Thoracic aorta (tissue), 2 donors: ENCODE data around the gene WNT5A. TPM values are rescaled to one million over a fixed set of nuclear protein-coding genes. Genes with fewer than 3 reads are reported as not detected.

Source experiments
- ATAC-seq: fragments of 150-250 bp; one replicate; pipeline ENCODE4 v1.8.0; 2017; ENCODE audit warnings: low read depth; ENCODE audit not compliant: insufficient number of reproducible peaks, low FRiP score
- DNase-seq: peaks from one replicate; pipeline ENCODE4 v3.0.0-alpha.2; 2020; ENCODE audit warnings: low spot score
- H3K27ac ChIP-seq, 2 donors: fragments of 200-600 bp; sonication (generic); 1 replicate in 1 of 2; 2 replicates in 1 of 2; pipeline ENCODE4 v1.5.1; 2016; ENCODE audit warnings: mild to moderate bottlenecking in 2 of 2, moderate library complexity in 2 of 2
- H3K27me3 ChIP-seq: fragments of 200-600 bp; sonication (generic); replicated peaks from 2 replicates; pipeline ENCODE4 v1.6.0; 2016; ENCODE audit warnings: mild to moderate bottlenecking; ENCODE audit not compliant: insufficient read depth
- H3K36me3 ChIP-seq: fragments of 200-600 bp; sonication (generic); one replicate; pipeline ENCODE4 v1.5.1; 2016
- H3K4me1 ChIP-seq, 2 donors: fragments of 200-600 bp; sonication (generic); 1 replicate in 1 of 2; 2 replicates in 1 of 2; pipeline versions ENCODE4 v1.5.1 to v1.6.0; 2016; ENCODE audit warnings: low read depth in 2 of 2, mild to moderate bottlenecking in 1 of 2; ENCODE audit not compliant: control insufficient read depth in 1 of 2
- H3K4me3 ChIP-seq: fragments of 200-600 bp; sonication (generic); 2 replicates; pipeline ENCODE4 v1.5.1; 2016; ENCODE audit warnings: mild to moderate bottlenecking
- H3K9me3 ChIP-seq: fragments of 200-600 bp; sonication (generic); 2 replicates; pipeline ENCODE4 v1.5.1; 2016
- CTCF ChIP-seq: fragments of 200-600 bp; sonication (generic); IDR thresholded peaks from one replicate; pipeline ENCODE4 v1.5.1; 2019; ENCODE audit warnings: antibody characterized with exemption
- total RNA-seq, 2 donors: library from RNA; depleted of rRNA; stranded (reverse); fragments of >200 nt; gene quantifications; one replicate each; pipeline versions ENCODE4 v1.1.0 to v1.2.3, GENCODE V29; 2016

The WNT5A gene
- total RNA-seq, 2 donors from 2014 or later = 5.4 to 6.5 TPM

GRCh38 chr3:55471522-55472280 is 15.4 kb downstream of the WNT5A start:
- Histone ChIP-seq H3K4me1 (no peaks in the 10 kb centered on the region), H3K27me3 (no peaks in the 10 kb centered on the region), H3K27ac (no peak overlapping the region), H3K9me3 (no peaks in the 10 kb centered on the region), H3K4me3 (no peak overlapping the region), H3K36me3 (no peaks in the 10 kb centered on the region)
- ATAC-seq (no peak), DNase-seq (no peak)
- TF ChIP-seq CTCF = no peak

DNA sequence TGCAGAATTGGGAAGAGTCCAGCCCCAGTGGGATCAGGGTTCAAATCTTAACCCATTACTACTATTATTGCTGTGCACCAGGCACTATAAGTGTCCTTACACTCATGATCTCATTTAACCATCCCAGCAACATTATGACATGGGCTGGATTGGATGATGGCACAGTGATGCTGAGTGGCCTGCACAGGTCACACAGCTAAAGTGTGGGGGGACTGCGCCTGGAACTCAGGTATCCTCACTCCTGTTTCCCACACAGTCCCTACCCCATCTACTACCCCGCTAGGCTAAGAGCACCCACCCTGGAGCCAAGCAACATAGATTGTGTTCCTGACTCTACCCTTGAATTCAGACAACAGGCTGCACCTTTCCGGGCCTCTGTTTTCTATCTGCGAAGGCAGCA is 16.0 kb downstream of the WNT5A start:
- Histone ChIP-seq H3K9me3 (no peaks in the 10 kb centered on the region), H3K27ac (no peak overlapping the region), H3K4me1 (no peaks in the 10 kb centered on the region), H3K4me3 (no peak overlapping the region), H3K27me3 (no peaks in the 10 kb centered on the region), H3K36me3 (no peaks in the 10 kb centered on the region)
- ATAC-seq (no peak), DNase-seq (no peak)
- TF ChIP-seq CTCF = no peak

GRCh38 chr3:55469957-55470526 is 17.1 kb downstream of the WNT5A start:
- no peaks in the 10 kb centered on the region for H3K4me1 ChIP-seq
- no peaks in the 10 kb centered on the region for H3K36me3 ChIP-seq
- DNase-seq = no peak
- H3K9me3 ChIP-seq = no peaks in the 10 kb centered on the region
- H3K27ac ChIP-seq = no peak overlapping the region
- no peak for TF ChIP-seq CTCF
- no peaks in the 10 kb centered on the region for H3K27me3 ChIP-seq
- ATAC-seq = no peak
- no peak overlapping the region for H3K4me3 ChIP-seq

DNA sequence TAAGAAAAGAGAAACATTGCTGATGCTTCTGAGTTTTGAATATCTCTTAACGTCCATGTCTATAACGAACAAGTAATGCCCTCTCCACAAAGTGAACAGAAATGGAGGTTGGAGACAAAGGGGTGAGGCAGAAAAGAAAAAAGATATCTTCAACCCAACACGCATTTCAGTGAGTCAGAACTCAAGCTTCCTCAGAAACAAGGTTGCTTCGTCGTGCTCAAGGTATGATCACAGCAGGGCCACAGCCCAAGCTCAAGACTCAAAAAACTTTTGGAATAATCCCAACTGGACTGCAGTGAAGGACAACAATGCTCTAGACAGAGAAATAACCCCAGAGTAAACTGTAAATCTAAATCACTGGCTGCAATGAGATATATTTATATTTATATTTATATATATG is 18.9 kb downstream of the WNT5A start:
- Histone ChIP-seq H3K9me3 (no peaks in the 10 kb centered on the region), H3K36me3 (no peaks in the 10 kb centered on the region), H3K27me3 (no peaks in the 10 kb centered on the region), H3K4me3 (no peak overlapping the region), H3K4me1 (no peaks in the 10 kb centered on the region), H3K27ac (no peak overlapping the region)
- ATAC-seq = no peak
- no peak for TF ChIP-seq CTCF
- no peak for DNase-seq

DNA sequence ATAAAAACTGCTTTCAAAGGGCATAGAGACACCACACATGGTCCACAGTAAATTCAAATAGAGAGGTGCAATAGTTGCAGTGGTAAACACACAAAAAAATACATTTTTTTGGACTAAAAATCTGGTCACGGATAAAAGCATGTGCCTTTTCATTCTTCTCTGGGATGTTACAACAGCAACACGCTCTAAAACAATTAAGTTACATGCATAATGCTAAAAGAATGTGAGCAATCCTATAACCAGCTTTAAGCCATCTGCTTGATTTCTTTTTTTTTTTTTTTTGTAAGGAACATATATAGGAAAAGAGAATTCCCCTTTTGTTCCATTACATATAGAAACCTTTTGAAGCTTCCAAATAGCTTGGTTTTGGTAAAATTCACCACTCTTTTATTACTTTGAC is 20.0 kb downstream of the WNT5A start:
- Histone ChIP-seq H3K4me3 (no peak overlapping the region), H3K27me3 (no peaks in the 10 kb centered on the region), H3K36me3 (no peaks in the 10 kb centered on the region), H3K9me3 (no peaks in the 10 kb centered on the region), H3K27ac (no peak overlapping the region), H3K4me1 (no peaks in the 10 kb centered on the region)
- TF ChIP-seq CTCF = no peak
- DNase-seq (no peak), ATAC-seq (no peak)
